ENCODE data around the gene PMS2. TPM values are rescaled to one million over a fixed set of nuclear protein-coding genes. Genes with fewer than 3 reads are reported as not detected.
A peak's percentile ranks its signal among the peaks of the same experiment; 100 is the strongest.
"Not testable (repeated sequence)": the region's sequence is repeated elsewhere in the genome, so short reads cannot be mapped to it uniquely, and the experiment has no call there.

PMS2 gene, protein sequence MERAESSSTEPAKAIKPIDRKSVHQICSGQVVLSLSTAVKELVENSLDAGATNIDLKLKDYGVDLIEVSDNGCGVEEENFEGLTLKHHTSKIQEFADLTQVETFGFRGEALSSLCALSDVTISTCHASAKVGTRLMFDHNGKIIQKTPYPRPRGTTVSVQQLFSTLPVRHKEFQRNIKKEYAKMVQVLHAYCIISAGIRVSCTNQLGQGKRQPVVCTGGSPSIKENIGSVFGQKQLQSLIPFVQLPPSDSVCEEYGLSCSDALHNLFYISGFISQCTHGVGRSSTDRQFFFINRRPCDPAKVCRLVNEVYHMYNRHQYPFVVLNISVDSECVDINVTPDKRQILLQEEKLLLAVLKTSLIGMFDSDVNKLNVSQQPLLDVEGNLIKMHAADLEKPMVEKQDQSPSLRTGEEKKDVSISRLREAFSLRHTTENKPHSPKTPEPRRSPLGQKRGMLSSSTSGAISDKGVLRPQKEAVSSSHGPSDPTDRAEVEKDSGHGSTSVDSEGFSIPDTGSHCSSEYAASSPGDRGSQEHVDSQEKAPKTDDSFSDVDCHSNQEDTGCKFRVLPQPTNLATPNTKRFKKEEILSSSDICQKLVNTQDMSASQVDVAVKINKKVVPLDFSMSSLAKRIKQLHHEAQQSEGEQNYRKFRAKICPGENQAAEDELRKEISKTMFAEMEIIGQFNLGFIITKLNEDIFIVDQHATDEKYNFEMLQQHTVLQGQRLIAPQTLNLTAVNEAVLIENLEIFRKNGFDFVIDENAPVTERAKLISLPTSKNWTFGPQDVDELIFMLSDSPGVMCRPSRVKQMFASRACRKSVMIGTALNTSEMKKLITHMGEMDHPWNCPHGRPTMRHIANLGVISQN
- total RNA-seq (10 to 100 TPM; 11.8 to 12.3 TPM), polyA plus RNA-seq (ENCODE audit: insufficient read length in 6 of 6) (10 to 100 TPM; 19.1 to 21.9 (median 20.0) TPM)
- long read RNA-seq, donor 1, partial matches to known transcripts = 0 of 1 reads
- long read RNA-seq, donor 1, other reads (novel, unspliced or antisense) = 0 of 1 reads
- long read RNA-seq, donor 2 = 0 reads
- long read RNA-seq, donor 3 = 0 reads
- long read RNA-seq, donor 4, partial matches to known transcripts = 1 of 2 reads
- long read RNA-seq, donor 4, other reads (novel, unspliced or antisense) = 0 of 2 reads
- long read RNA-seq, donor 5, partial matches to known transcripts = 0 of 2 reads
- long read RNA-seq, donor 5, other reads (novel, unspliced or antisense) = 0 of 2 reads
- long read RNA-seq, donor 6, partial matches to known transcripts = 41 of 54 reads
- long read RNA-seq, donor 6, other reads (novel, unspliced or antisense) = 12 of 54 reads
- long read RNA-seq, donor 7, partial matches to known transcripts = 0 of 2 reads
- long read RNA-seq, donor 7, other reads (novel, unspliced or antisense) = 0 of 2 reads
- long read RNA-seq, donor 8 = 0 reads
- long read RNA-seq, donor 9 = 0 reads
- long read RNA-seq, donor 10, partial matches to known transcripts = 0 of 1 reads
- long read RNA-seq, donor 10, other reads (novel, unspliced or antisense) = 1 of 1 reads
- long read RNA-seq, donor 11, partial matches to known transcripts = 0 of 1 reads
- long read RNA-seq, donor 11, other reads (novel, unspliced or antisense) = 0 of 1 reads
- long read RNA-seq, donor 12, partial matches to known transcripts = 0 of 1 reads
- long read RNA-seq, donor 12, other reads (novel, unspliced or antisense) = 0 of 1 reads

DNA sequence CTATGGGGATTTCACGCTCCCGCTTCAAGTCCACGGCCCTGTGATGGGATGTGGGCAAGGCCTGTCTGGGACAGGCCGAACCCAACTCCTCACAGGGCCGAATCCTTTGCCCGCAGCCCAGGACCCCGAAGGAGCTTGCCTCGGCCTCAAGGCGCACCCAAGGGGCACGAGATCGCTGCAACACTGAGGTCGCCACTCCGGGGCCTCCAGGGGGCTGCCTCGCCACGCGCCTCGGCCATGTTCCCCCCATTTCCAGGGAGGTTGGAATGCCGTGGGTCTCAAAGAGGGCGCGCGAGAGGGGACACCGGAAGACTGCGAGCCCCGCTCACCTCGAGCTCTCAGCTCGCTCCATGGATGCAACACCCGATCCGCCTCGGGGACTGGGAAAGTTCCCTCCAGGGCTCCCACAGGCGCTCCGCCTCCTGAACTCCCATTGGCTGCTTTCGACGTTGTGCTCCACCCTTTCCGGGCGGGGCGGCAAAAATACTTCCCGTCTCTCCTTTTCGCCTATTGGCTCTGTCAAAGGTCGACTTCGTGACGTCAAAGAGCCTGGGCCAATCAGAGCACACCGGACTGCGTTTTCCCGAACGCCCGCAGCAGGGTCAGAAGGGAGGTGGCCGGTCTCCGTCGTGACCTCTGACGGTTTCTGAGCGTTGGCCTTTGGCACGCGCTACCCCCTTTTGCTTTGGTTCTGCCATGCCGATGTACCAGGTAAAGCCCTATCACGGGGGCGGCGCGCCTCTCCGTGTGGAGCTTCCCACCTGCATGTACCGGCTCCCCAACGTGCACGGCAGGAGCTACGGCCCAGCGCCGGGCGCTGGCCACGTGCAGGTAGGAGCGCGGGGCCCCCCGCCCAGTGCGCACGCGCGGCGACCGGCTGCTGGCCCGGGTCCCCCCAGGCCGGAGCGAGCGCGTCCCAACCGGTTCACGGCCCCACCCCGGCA lies at the start of gene PMS2, which contains the start of gene AIMP2:
Gene PMS2, minus strand, starts transcription at position 382 of the 944 bp plus-strand sequence. Its CDS starts 30 bp downstream, at position 352.
Gene AIMP2, plus strand, starts transcription at position 605 of the 944 bp plus-strand sequence. Its CDS starts 92 bp downstream, at position 697.
- intact Hi-C loops (cut with DNase I) = no loop called here
- DNase-seq (peak; percentile 95 to 99 (median 98)), ATAC-seq (peak; percentile 92)
- H3K9me3 ChIP-seq = no peaks in the 10 kb centered on the region
- H3K4me1 ChIP-seq = peaks cover 6 to 47% of the 10 kb centered on the region in 2 donors
- no peaks in the 10 kb centered on the region for H3K36me3 ChIP-seq
- H3K27me3 ChIP-seq = no peaks in the 10 kb centered on the region
- TF ChIP-seq, protein P1, sequence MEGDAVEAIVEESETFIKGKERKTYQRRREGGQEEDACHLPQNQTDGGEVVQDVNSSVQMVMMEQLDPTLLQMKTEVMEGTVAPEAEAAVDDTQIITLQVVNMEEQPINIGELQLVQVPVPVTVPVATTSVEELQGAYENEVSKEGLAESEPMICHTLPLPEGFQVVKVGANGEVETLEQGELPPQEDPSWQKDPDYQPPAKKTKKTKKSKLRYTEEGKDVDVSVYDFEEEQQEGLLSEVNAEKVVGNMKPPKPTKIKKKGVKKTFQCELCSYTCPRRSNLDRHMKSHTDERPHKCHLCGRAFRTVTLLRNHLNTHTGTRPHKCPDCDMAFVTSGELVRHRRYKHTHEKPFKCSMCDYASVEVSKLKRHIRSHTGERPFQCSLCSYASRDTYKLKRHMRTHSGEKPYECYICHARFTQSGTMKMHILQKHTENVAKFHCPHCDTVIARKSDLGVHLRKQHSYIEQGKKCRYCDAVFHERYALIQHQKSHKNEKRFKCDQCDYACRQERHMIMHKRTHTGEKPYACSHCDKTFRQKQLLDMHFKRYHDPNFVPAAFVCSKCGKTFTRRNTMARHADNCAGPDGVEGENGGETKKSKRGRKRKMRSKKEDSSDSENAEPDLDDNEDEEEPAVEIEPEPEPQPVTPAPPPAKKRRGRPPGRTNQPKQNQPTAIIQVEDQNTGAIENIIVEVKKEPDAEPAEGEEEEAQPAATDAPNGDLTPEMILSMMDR (IDR thresholded peaks at IDR 0.05) = no peak
- H3K27ac ChIP-seq = peak within 1 kb of the TSS; percentile 87 to 96
- peak within 1 kb of the TSS; percentile 89 for H3K4me3 ChIP-seq

DNA sequence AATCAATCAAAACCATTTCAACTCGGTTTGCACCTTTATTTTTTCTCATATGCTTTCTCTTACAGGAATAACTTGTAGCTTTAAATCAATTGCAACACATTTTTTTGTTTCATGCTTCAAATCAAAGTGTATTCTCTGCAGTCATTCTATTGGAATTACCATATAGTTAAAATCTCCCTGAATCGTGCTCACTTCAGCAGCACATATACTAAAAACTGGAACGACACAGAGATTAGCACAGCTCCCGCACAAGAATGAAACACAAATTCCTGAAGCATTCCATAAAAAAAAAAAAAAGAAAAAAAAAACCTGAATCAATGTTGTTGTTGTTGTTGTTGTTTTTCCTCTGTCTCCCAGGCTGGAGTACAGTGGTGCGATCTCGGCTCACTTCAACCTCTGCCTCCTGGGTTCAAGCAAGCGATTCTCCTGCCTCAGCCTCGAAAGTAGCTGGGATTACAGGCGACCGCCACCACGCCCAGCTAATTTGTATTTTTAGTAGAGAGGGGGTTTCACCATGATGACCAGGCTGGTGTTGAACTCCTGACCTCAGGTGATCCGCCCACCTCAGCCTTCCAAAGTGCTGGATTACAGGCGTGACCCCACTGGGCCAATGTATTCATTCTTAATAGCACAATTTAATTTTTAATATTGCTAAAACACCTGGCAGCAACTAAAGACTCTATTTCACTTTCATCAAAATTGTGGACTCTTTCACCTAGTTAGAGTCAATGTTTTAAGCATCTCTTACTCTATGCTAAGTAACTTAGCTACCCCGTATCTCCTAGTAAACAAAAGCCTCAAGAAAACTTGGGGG lies 48.7 kb upstream of the PMS2 start:
- TF ChIP-seq, protein P1 (IDR thresholded peaks at IDR 0.05) = no peak
- no peak for ATAC-seq
- intact Hi-C loops (cut with DNase I) = no loop called here
- Histone ChIP-seq H3K27me3 (no peaks in the 10 kb centered on the region), H3K27ac (peak overlapping the region; percentile 91 to 94), H3K9me3 (no peaks in the 10 kb centered on the region), H3K36me3 (peaks cover 0 to 25% of the 10 kb centered on the region in 2 donors), H3K4me3 (peak overlapping the region; percentile 87 to 97), H3K4me1 (peaks cover 10 to 24% of the 10 kb centered on the region in 2 donors)
- DNase-seq = no peak

DNA sequence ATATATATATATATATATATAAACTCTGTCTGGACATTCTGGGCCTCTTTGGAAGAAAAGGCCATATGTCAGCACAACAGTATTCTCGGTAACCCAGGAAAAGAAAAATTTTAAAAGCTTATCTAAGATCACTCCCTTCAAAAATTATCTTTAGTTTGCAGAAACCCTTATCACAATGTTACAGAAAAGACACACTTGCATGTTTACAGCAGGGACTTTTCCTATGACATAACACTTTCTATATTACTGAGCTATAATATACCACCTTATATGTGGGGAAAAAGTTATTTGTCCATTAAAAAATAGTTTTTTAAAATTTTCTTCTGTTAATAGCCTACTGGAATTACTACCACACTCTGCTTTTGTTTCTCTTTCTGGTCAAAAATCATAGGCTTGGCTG lies 47.8 kb upstream of the PMS2 start:
- TF ChIP-seq, protein P1 (IDR thresholded peaks at IDR 0.05) = no peak
- H3K27ac ChIP-seq = no peak overlapping the region
- DNase-seq (no peak), ATAC-seq (no peak)
- peaks cover 10 to 24% of the 10 kb centered on the region in 2 donors for H3K4me1 ChIP-seq
- H3K27me3 ChIP-seq = no peaks in the 10 kb centered on the region
- H3K36me3 ChIP-seq = peaks cover 0 to 34% of the 10 kb centered on the region in 2 donors
- intact Hi-C loops (cut with DNase I) = no loop called here
- H3K4me3 ChIP-seq = no peak overlapping the region
- H3K9me3 ChIP-seq = no peaks in the 10 kb centered on the region

DNA sequence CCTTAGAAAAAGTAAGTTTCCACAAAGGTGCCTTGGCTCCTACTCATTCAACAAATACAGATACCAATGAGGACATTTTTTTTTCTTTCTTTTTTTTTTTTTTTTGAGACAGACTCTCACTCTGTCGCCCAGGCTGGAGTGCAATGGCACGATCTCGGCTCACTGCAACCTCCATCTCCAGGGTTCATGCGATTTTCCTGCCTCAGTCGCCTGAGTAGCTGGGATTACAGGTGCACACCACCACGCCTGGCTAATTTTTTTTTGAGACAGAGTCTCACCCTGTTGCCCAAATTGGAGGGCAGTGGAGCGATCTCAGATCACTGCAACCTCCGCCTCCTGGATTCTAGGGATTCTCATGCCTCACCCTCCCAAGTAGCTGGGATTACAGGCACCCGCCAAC lies 42.3 kb upstream of the PMS2 start:
- H3K9me3 ChIP-seq; intact Hi-C loops (cut with DNase I); H3K4me3 ChIP-seq; DNase-seq; H3K27me3 ChIP-seq; ATAC-seq; H3K4me1 ChIP-seq: not testable (repeated sequence)
- Histone ChIP-seq H3K36me3 (peaks cover 0 to 78% of the 10 kb centered on the region in 2 donors), H3K27ac (peak overlapping the region in 1 of 2 donors; percentile 13)
